ENCODE measurements around the gene ZXDB. TPM values are rescaled to one million over a fixed set of nuclear protein-coding genes. Genes with fewer than 3 reads are reported as not detected.

Gene ZXDB
- polyA plus RNA-seq, 1 donor from 2014 or later = 4.0 TPM

Other genes with a start within 250 kb of the ZXDB start
- gene NLRP2B, start 88.2 kb downstream of the ZXDB start, polyA plus RNA-seq (ENCODE audit: insufficient read depth, low read depth, low replicate concordance) = not detected

Measured in brain (organoid and tissue), 1 donor.